ENCODE results near the gene SEC61G. TPM values are rescaled to one million over a fixed set of nuclear protein-coding genes. Genes with fewer than 3 reads are reported as not detected.

Gene SEC61G
- total and polyA plus RNA-seq, 2 donors from 2014 or later, result 95.3 to 277 TPM

DNA sequence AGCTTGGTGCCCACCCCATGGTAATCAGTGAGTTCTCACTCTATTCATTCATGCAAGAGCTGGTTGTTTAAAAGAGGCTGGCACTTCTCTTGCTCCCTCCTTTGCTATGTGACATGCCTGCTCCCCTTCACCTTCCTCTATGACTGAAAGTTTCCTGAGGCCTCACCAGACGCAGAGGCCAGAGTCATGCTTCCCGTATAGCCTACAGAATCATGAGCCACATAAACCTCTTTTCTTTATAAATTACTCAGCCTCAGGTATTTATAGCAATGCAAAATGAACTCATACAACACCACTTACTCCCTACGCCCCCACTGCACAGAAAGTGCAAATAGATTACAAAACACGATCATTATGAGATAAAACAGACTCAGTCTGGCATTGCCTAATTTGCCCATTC is 39.0 kb downstream of the SEC61G start:
- no peak overlapping the region for H3K9ac ChIP-seq (ENCODE audit: low read length in 3 of 3)
- DNase-seq, result no peak
- intact Hi-C loops (cut with DNase I), result no loop called here
- no peak overlapping the region for H3K27ac ChIP-seq (ENCODE audit: low read depth in 2 of 2, low read length in 2 of 2)
- no peak overlapping the region for H3K4me3 ChIP-seq (ENCODE audit: low read length in 3 of 3)
- FAIRE-seq, result no peak
- TF ChIP-seq, protein P1, sequence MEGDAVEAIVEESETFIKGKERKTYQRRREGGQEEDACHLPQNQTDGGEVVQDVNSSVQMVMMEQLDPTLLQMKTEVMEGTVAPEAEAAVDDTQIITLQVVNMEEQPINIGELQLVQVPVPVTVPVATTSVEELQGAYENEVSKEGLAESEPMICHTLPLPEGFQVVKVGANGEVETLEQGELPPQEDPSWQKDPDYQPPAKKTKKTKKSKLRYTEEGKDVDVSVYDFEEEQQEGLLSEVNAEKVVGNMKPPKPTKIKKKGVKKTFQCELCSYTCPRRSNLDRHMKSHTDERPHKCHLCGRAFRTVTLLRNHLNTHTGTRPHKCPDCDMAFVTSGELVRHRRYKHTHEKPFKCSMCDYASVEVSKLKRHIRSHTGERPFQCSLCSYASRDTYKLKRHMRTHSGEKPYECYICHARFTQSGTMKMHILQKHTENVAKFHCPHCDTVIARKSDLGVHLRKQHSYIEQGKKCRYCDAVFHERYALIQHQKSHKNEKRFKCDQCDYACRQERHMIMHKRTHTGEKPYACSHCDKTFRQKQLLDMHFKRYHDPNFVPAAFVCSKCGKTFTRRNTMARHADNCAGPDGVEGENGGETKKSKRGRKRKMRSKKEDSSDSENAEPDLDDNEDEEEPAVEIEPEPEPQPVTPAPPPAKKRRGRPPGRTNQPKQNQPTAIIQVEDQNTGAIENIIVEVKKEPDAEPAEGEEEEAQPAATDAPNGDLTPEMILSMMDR (IDR thresholded peaks at IDR 0.05; ENCODE audit: borderline replicate concordance, extremely low read depth, insufficient read depth), result no peak
- no peaks in the 10 kb centered on the region for H3K4me1 ChIP-seq (ENCODE audit: control insufficient read depth in 2 of 3, insufficient read depth in 2 of 3, low read depth in 1 of 3, low read length in 3 of 3)
- no peaks in the 10 kb centered on the region for H3K36me3 ChIP-seq (ENCODE audit: control insufficient read depth in 2 of 3, insufficient read depth in 3 of 3, low read length in 3 of 3)
- H3K9me3 ChIP-seq (ENCODE audit: control insufficient read depth in 2 of 3, insufficient read depth in 1 of 3, low read length in 3 of 3), result no peaks in the 10 kb centered on the region
- no peaks in the 10 kb centered on the region for H3K27me3 ChIP-seq (ENCODE audit: control insufficient read depth, insufficient read depth, low read length)

DNA sequence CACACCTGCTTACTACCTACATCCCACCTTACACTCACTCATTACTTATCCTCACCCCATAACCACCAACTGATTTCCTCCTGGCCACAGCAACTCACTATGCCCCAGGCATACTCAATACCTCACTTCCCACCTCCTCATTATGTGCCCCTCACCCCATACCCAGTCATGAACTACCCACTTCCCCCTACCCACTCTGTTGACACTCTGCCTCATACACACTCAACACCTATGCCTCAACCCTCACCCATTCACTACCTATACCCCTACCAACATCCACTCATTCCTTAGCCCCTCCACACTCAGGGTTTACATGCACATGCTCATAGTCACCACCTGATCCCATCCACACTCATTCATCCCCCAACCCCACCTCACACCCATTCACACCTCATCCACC is 39.6 kb downstream of the SEC61G start:
- no peak for DNase-seq
- intact Hi-C loops (cut with DNase I), result no loop called here
- no peak overlapping the region for H3K9ac ChIP-seq (ENCODE audit: low read length in 3 of 3)

DNA sequence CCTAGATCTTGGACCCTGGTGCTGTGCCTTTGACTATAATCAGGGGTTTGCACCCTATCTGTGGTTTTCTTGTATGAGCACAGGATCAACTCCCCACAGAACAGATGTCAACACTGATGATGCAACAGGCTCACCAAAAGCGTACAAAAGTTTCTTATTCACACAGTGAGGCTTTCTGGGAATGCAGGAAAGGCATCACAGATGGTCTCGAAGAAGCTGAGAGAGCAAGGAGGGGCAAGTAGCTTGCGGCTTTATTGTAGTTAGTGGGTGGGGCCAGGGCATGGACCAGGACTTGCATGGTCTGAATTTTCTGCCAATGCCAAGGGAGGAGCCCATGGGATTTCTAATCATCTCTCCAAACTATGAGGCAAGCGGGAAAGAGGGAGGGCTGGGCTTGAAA is 46.2 kb downstream of the SEC61G start:
- intact Hi-C loops (cut with DNase I), result no loop called here
- TF ChIP-seq, protein P1 (IDR thresholded peaks at IDR 0.05; ENCODE audit: borderline replicate concordance, extremely low read depth, insufficient read depth), result no peak
- H3K36me3 ChIP-seq (ENCODE audit: control insufficient read depth in 2 of 3, insufficient read depth in 3 of 3, low read length in 3 of 3), result no peaks in the 10 kb centered on the region
- no peak for FAIRE-seq
- no peak overlapping the region for H3K9ac ChIP-seq (ENCODE audit: low read length in 3 of 3)
- DNase-seq, result no peak
- H3K4me1 ChIP-seq (ENCODE audit: control insufficient read depth in 2 of 3, insufficient read depth in 2 of 3, low read depth in 1 of 3, low read length in 3 of 3), result no peaks in the 10 kb centered on the region
- H3K4me3 ChIP-seq (ENCODE audit: low read length in 3 of 3), result no peak overlapping the region
- no peaks in the 10 kb centered on the region for H3K27me3 ChIP-seq (ENCODE audit: control insufficient read depth, insufficient read depth, low read length)
- peaks cover 0 to 5% (median 0%) of the 10 kb centered on the region in 3 donors for H3K9me3 ChIP-seq (ENCODE audit: control insufficient read depth in 2 of 3, insufficient read depth in 1 of 3, low read length in 3 of 3)
- H3K27ac ChIP-seq (ENCODE audit: low read depth in 2 of 2, low read length in 2 of 2), result no peak overlapping the region

More for the DNA sequence above, 39.6 kb downstream of the SEC61G start:
- no peaks in the 10 kb centered on the region for H3K36me3 ChIP-seq (ENCODE audit: control insufficient read depth in 2 of 3, insufficient read depth in 3 of 3, low read length in 3 of 3)
- no peak for FAIRE-seq
- no peaks in the 10 kb centered on the region for H3K27me3 ChIP-seq (ENCODE audit: control insufficient read depth, insufficient read depth, low read length)
- TF ChIP-seq, protein P1 (IDR thresholded peaks at IDR 0.05; ENCODE audit: borderline replicate concordance, extremely low read depth, insufficient read depth), result no peak
- no peak overlapping the region for H3K4me3 ChIP-seq (ENCODE audit: low read length in 3 of 3)
- no peak overlapping the region for H3K27ac ChIP-seq (ENCODE audit: low read depth in 2 of 2, low read length in 2 of 2)
- H3K9me3 ChIP-seq (ENCODE audit: control insufficient read depth in 2 of 3, insufficient read depth in 1 of 3, low read length in 3 of 3), result no peaks in the 10 kb centered on the region
- no peaks in the 10 kb centered on the region for H3K4me1 ChIP-seq (ENCODE audit: control insufficient read depth in 2 of 3, insufficient read depth in 2 of 3, low read depth in 1 of 3, low read length in 3 of 3)
